HepG2 (cell line): ENCODE data around the gene HCAR1. TPM values are rescaled to one million over a fixed set of nuclear protein-coding genes. Genes with fewer than 3 reads are reported as not detected.
"Not testable (repeated sequence)": the region's sequence is repeated elsewhere in the genome, so short reads cannot be mapped to it uniquely, and the experiment has no call there.

ENCODE experiments used
- ATAC-seq: fragments of 200-7000 bp; cut with Tn5 transposase; 3 replicates; pipeline ENCODE4 v1.9.1; 2020; ENCODE audit warnings: mild to moderate bottlenecking, moderate library complexity
- BruUV-seq: library from RNA; stranded (reverse); fragments of 400-500 nt; replicated peaks from 2 replicates; lab custom pipeline; 2021; lab: Mats Ljungman, UMichigan
- CTCF ChIA-PET: fragments of 300-600 bp; formaldehyde crosslinking; extraction: SDS; loops from one replicate; lab custom pipeline; 2021; ENCODE audit warnings: low total read pairs, inconsistent platforms, low intra/inter-chr PET ratio; lab: Yijun Ruan, JAX
- POLR2A ChIA-PET: fragments of 350-600 bp; sonication (Branson Sonifier 250); formaldehyde crosslinking; loops from one replicate; lab custom pipeline; 2020; ENCODE audit warnings: antibody characterized with exemption, inconsistent platforms; lab: Yijun Ruan, JAX
- DNase-seq: peaks from one replicate; pipeline ENCODE4 v3.0.0-alpha.2; 2015; ENCODE audit warnings: low spot score
- FAIRE-seq: peaks from 3 replicates; lab custom pipeline; 2011; peaks lifted over from hg19 to GRCh38; lab: Jason Lieb, UNC
- H2AFZ ChIP-seq: one replicate; pipeline ENCODE4 v1.6.1; 2011; ENCODE audit warnings: low read length, inconsistent platforms
- H3K27ac ChIP-seq: fragments of 300-600 bp; 3 replicates; pipeline ENCODE4 v1.8.0; 2011; ENCODE audit warnings: mixed run types, mild to moderate bottlenecking, mixed read lengths, low read length, inconsistent platforms; ENCODE audit not compliant: insufficient read depth; ENCODE audit errors: extremely low read length
- H3K27me3 ChIP-seq, 2 experiments: fragments of 200-600 bp in 1 of 2; 2 replicates in 1 of 2; 3 replicates in 1 of 2; pipeline versions ENCODE4 v1.6.0 to v1.8.0; 2011; ENCODE audit warnings: low read length in 2 of 2, mild to moderate bottlenecking in 2 of 2, moderate library complexity in 2 of 2, inconsistent platforms in 1 of 2; ENCODE audit not compliant: insufficient read depth in 2 of 2, control insufficient read depth in 1 of 2
- H3K36me3 ChIP-seq, 2 experiments: fragments of 200-600 bp in 1 of 2; replicated peaks in 1 of 2; 2 replicates in 1 of 2; 3 replicates in 1 of 2; pipeline versions ENCODE4 v1.5.1 to v1.8.0; 2011; ENCODE audit warnings: low read length in 2 of 2, inconsistent platforms in 1 of 2; ENCODE audit not compliant: insufficient read depth in 2 of 2, control insufficient read depth in 1 of 2
- H3K4me1 ChIP-seq: 2 replicates; pipeline ENCODE4 v1.5.1; 2012; ENCODE audit warnings: low read length, inconsistent platforms; ENCODE audit not compliant: insufficient read depth
- H3K4me2 ChIP-seq: 2 replicates; pipeline ENCODE4 v1.6.0; 2011; ENCODE audit warnings: low read depth, low read length, inconsistent platforms
- H3K4me3 ChIP-seq, 3 experiments: fragments of 200-600 bp in 1 of 3; sonication (generic), shearing (Covaris generic) in 1 of 3; replicated peaks in 1 of 3; 2 replicates each; pipeline ENCODE4 v1.5.1; 2011 to 2016; ENCODE audit warnings: low read length in 3 of 3, inconsistent platforms in 2 of 3, low read depth in 2 of 3, mild to moderate bottlenecking in 2 of 3, control low read depth in 1 of 3, mixed read lengths in 1 of 3; ENCODE audit not compliant: insufficient read depth in 1 of 3
- H3K79me2 ChIP-seq: one replicate; pipeline ENCODE4 v1.6.1; 2011; ENCODE audit warnings: low read length, inconsistent platforms; ENCODE audit not compliant: insufficient read depth
- H3K9ac ChIP-seq: 2 replicates; pipeline ENCODE4 v1.6.0; 2011; ENCODE audit warnings: mild to moderate bottlenecking, low read depth, low read length, inconsistent platforms; ENCODE audit not compliant: insufficient read depth
- H3K9me3 ChIP-seq: 2 replicates; pipeline ENCODE4 v1.5.1; 2012; ENCODE audit warnings: mild to moderate bottlenecking, low read length
- H4K20me1 ChIP-seq: 2 replicates; pipeline ENCODE4 v1.6.0; 2011; ENCODE audit warnings: inconsistent platforms, mild to moderate bottlenecking, low read length, moderate library complexity; ENCODE audit not compliant: insufficient read depth
- CEBPB ChIP-seq: IDR thresholded peaks from 2 replicates; pipeline ENCODE4 v1.6.1; 2011; ENCODE audit warnings: low read depth, low read length, improper control_type of control experiment, borderline replicate concordance
- SAP130 ChIP-seq: IDR thresholded peaks from 2 replicates; pipeline ENCODE4 v1.6.1; 2016; ENCODE audit warnings: low read depth
- WGBS: methylation state at CpG from one replicate; pipeline ENCODE4 v1.1.6; 2017; ENCODE audit warnings: low lambda C conversion rate; 5-methylcytosine and 5-hydroxymethylcytosine counted together
- in situ Hi-C: cut with HindIII; loops from 2 replicates; pipeline ENCODE4 v1.10.0; 2017; ENCODE audit warnings: low pct_unique_long_range_greater_than_20kb; ENCODE audit not compliant: extremely low pct_ligation_motif_present
- intact Hi-C: fragments of 100-400 bp; cut with micrococcal nuclease; formaldehyde crosslinking; loops from one replicate; pipeline ENCODE4 v1.10.0; 2022; ENCODE audit not compliant: unreplicated experiment
- polyA plus RNA-seq, 8 experiments: library from polyadenylated mRNA; depleted of rRNA in 3 of 8; stranded (reverse) in 7 of 8; unstranded in 1 of 8; fragments of >200 nt; fragmentation: Illumina TruSeq in 4 of 8; extraction: Trizol in 4 of 8; gene quantifications; 2 replicates each; pipeline versions ENCODE4 v1.2.1 to v1.2.3, GENCODE V29; 2011 to 2016; ENCODE audit warnings: low read depth in 4 of 8, missing spikeins in 1 of 8, mixed read lengths in 1 of 8; ENCODE audit not compliant: insufficient read depth in 1 of 8
- total RNA-seq, 5 experiments: library from RNA; depleted of rRNA; stranded (reverse); fragments of >200 nt; fragmentation: Illumina TruSeq; extraction: Trizol; gene quantifications; 2 replicates each; pipeline ENCODE4 v1.2.3, GENCODE V29; 2016; ENCODE audit warnings: low read depth in 1 of 5
- TF ChIP-seq, protein P1 (sequence below): IDR thresholded peaks from 2 replicates; pipeline ENCODE4 v1.6.1; 2016; ENCODE audit warnings: missing genetic modification reagents, missing compliant biosample characterization

The HCAR1 gene
- total and polyA plus RNA-seq, 2 of the 13 experiments (the other 11 are each of a cell fraction or from before 2014, with no cell fraction given) = 0.53 to 4.4 TPM

DNA sequence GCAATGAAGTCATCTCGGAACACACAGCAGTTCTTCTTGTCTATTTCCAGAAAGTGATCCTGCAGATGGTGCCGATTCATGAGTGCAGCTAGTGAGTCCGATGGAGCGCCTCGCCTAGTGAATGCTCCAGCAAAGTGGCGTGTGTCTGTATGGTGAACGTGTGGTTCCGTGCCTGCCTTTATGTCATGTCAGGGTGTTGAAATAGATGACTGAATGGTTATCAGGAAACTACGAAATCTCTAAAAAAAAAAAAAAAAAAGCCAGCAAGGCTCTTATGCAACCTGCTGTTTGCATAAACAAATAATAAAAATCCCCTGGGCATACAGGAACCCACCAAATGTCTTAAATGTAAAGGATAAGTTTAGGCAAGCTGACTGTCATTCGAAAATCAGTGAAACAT lies 14.0 kb downstream of the HCAR1 start, which contains the start of gene HCAR3:
TSS of gene HCAR3 (minus strand) at position 154 of the 400 bp plus-strand sequence. CDS start at position 80, 74 bp downstream.
- H3K36me3 ChIP-seq, FAIRE-seq, H3K9me3 ChIP-seq, H3K27ac ChIP-seq, BruUV-seq, POLR2A ChIA-PET, H2AFZ ChIP-seq, CTCF ChIA-PET, in situ Hi-C loops, H4K20me1 ChIP-seq, H3K27me3 ChIP-seq, H3K79me2 ChIP-seq, intact Hi-C loops: not testable (repeated sequence)
- ATAC-seq (peak; percentile 74), DNase-seq (peak; percentile 36)
- peak within 1 kb of the TSS; percentile 63 for H3K4me2 ChIP-seq
- H3K9ac ChIP-seq = peak within 1 kb of the TSS; percentile 25; the same call in 1 of the 2 replicates
- peak; percentile 34; the same call in 1 of the 2 replicates for TF ChIP-seq CEBPB
- TF ChIP-seq, protein P1, sequence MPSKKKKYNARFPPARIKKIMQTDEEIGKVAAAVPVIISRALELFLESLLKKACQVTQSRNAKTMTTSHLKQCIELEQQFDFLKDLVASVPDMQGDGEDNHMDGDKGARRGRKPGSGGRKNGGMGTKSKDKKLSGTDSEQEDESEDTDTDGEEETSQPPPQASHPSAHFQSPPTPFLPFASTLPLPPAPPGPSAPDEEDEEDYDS (CRISPR knock-in tag) = peak; percentile 27; the same call in 1 of the 2 replicates
- peak; percentile 43; the same call in 1 of the 2 replicates for TF ChIP-seq SAP130 (CRISPR knock-in tag)
- H3K4me1 ChIP-seq = peaks cover 34% of the 10 kb centered on the region
- peak within 1 kb of the TSS in 1 of 3 experiments; percentile 52; a peak in 1 of 6 replicates for H3K4me3 ChIP-seq
- WGBS = 12% methylated on average over 8 of the region's 10 CpGs

DNA sequence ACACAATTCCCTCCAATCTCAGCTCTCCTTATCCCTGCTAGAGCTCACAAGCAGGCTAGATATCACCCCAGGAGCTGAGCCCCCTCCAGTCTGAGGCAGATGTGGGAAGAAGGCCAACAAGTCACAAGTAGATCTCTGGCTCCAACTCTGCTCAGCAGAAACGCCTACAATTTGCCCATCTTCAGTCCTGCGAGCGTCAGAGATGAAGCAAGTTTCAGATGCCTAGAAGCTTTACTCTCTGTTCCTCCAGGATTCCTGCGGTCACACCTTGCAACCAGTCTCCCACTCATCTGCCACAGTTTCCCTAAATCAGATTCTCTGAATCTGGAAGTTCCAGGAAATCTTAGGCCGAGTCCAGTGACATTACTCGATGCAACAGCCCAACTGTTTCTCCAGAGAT lies 15.4 kb downstream of the HCAR1 start:
- BruUV-seq, in situ Hi-C loops: not testable (repeated sequence)

DNA sequence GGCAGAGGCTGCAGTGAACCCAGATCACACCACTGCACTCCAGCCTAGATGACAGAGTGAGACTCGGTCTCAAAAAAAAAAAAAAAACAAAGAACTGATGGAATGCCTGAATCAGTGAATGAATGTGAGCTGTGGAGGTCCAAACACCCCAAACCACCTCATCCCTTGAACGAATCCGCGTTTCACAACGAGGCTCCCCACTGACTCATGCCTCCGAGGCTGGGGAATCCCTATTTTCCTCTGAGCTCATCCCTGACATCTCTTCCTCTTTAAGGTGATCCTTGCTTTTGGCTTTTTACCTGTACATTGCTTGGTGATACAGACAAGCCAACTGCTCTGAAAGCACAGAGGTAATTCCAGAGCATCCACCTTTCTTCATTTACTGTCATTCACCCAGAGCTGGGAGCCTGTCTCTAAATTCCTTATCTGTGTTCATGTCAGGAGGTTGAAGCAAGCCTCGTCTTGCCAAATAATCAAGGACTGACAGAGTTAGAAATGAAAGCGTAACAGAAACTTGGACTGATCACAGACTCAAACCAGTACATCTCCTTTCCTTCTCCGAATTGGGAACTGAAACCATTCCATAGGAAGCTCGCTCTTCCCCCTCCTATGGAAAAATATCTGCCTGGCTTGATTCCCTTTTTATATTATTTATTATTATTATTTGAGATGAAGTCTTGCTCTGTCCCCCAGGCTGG lies 17.0 kb downstream of the HCAR1 start:
- H3K9ac ChIP-seq, CTCF ChIA-PET, H3K79me2 ChIP-seq, intact Hi-C loops, H3K9me3 ChIP-seq, H3K4me3 ChIP-seq, in situ Hi-C loops, H3K27me3 ChIP-seq, BruUV-seq, POLR2A ChIA-PET, H3K27ac ChIP-seq, ATAC-seq, FAIRE-seq, H3K36me3 ChIP-seq, DNase-seq, H2AFZ ChIP-seq, H4K20me1 ChIP-seq, H3K4me2 ChIP-seq: not testable (repeated sequence)
- 63% methylated on average over 3 of the region's 10 CpGs for WGBS
- H3K4me1 ChIP-seq = peaks cover 14% of the 10 kb centered on the region

More for the DNA sequence above, 15.4 kb downstream of the HCAR1 start:
- H4K20me1 ChIP-seq, FAIRE-seq, H3K9ac ChIP-seq, CTCF ChIA-PET, POLR2A ChIA-PET, H3K27me3 ChIP-seq, H3K79me2 ChIP-seq, H3K9me3 ChIP-seq, DNase-seq, H3K4me3 ChIP-seq, H2AFZ ChIP-seq, H3K36me3 ChIP-seq, H3K27ac ChIP-seq, ATAC-seq, intact Hi-C loops: not testable (repeated sequence)
- 72% methylated on average over 6 of the region's 6 CpGs for WGBS
- Histone ChIP-seq H3K4me1 (peaks cover 19% of the 10 kb centered on the region), H3K4me2 (peak overlapping the region; percentile 49; the same call in 1 of the 2 replicates)

DNA sequence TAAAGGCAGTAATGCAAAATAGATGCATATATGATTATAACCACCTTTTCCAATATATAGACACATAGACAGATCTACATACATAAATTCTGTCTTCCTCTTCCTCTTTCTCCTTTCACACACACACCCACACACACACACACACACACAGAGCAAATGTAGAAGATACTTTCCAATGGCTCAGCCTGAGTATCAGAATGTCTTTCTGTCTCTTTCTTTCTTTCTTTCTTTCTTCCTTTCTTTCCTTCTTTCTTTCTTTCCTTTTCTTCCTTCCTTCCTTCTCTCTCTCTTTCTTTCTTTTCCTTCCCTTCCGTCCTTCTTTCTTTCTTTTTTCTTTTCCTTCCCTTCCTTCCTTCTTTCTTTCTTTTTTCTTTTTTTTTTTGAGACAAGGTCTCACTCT lies 19.4 kb downstream of the HCAR1 start:
- FAIRE-seq = not testable (repeated sequence)

More for the DNA sequence above, 19.4 kb downstream of the HCAR1 start:
- DNase-seq, H3K4me3 ChIP-seq, H3K27me3 ChIP-seq, in situ Hi-C loops, BruUV-seq, H3K79me2 ChIP-seq, POLR2A ChIA-PET, H4K20me1 ChIP-seq, ATAC-seq, H2AFZ ChIP-seq, H3K4me1 ChIP-seq, H3K4me2 ChIP-seq, H3K27ac ChIP-seq, H3K36me3 ChIP-seq, CTCF ChIA-PET, H3K9ac ChIP-seq, H3K9me3 ChIP-seq, intact Hi-C loops: not testable (repeated sequence)
- 60% methylated on average over 1 of the region's 1 CpG for WGBS
